Measurements from ENCODE around the gene PIN1.
"Not testable (repeated sequence)": the region's sequence is repeated elsewhere in the genome, so short reads cannot be mapped to it uniquely, and the experiment has no call there.

Gene PIN1

DNA sequence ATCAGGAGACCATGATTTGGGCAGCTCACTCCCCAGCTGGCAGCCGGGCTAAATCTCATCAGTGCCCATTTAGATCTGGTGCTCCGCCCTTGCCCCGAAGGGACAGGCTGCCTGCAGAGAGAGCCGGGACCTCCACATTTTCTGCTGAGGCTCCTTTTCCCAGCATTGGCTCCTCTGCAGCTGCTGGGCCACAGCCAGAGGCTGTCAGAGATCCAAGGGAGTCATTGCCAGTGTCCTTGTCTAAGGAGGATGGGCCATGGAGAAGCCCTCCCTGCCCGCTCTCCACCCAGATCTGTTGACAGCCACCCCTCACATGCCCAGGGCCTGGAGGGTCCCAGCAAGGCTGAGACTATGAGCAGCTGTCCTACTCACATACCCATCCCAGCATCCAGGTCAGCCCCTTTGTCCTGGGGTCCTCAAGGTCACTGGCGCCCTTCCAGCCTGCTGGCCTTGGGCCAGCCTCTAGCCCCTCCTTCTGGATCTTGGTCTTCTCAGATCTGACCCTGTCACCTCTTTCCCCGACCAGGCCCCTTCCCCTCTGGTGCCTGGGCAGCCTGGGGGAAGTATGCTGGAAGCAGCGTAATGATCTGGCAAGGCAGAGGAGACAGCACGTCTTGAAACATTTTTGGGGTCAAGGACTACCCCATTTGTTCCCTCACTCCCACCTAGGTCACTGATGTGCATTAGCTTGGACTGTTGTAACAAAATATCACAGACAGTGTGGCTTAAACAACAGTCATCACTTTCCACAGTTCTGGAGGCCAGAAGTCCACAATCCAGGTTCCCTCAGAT, 7.9 kb downstream of the PIN1 start:
- no peak overlapping the region for H3K4me3 ChIP-seq (ENCODE audit: low read depth, low read length)
- DNase-seq = no peak
- no peak overlapping the region for H3K27ac ChIP-seq
- H3K36me3 ChIP-seq (replicated peaks) = peaks cover 49% of the 10 kb centered on the region
- in situ Hi-C loops (cut with HindIII; ENCODE audit: low pct_ligation_motif_present, low sequenced_read_pairs) = no loop called here
- TF ChIP-seq, protein P1, sequence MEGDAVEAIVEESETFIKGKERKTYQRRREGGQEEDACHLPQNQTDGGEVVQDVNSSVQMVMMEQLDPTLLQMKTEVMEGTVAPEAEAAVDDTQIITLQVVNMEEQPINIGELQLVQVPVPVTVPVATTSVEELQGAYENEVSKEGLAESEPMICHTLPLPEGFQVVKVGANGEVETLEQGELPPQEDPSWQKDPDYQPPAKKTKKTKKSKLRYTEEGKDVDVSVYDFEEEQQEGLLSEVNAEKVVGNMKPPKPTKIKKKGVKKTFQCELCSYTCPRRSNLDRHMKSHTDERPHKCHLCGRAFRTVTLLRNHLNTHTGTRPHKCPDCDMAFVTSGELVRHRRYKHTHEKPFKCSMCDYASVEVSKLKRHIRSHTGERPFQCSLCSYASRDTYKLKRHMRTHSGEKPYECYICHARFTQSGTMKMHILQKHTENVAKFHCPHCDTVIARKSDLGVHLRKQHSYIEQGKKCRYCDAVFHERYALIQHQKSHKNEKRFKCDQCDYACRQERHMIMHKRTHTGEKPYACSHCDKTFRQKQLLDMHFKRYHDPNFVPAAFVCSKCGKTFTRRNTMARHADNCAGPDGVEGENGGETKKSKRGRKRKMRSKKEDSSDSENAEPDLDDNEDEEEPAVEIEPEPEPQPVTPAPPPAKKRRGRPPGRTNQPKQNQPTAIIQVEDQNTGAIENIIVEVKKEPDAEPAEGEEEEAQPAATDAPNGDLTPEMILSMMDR (IDR thresholded peaks at IDR 0.05; ENCODE audit: low read depth, low read length, missing control alignments) = no peak
- H3K27me3 ChIP-seq (replicated peaks) = no peaks in the 10 kb centered on the region

DNA sequence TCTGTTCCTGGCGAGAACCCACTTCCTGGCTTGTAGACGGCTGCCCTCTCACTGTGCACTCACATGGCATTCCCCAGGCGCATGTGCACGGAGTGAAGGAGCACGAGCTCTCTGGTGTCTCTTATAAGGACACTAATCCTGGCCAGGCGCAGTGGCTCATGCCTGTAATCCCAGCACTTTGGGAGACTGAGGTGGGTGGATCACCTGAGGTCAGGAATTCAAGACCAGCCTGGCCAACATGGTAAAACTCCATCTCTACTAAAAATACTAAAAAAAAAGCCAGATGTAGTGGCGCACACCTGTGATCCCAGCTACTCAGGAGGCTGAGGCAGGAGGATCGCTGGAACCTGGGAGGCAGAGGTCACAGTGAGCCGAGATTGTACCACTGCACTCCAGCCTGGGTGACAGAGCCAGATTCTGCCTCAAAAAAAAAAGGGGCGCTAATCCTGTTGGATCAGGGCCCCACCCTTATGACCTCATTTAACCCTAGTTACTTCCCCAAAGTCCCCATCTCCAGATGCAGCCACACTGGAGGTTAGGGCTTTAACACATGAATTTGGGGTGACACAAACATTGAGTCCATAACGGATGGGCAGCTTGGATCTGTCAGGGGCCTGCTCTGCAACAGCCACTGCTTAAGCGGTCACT, 8.6 kb downstream of the PIN1 start:
- H3K4me3 ChIP-seq (ENCODE audit: low read depth, low read length); H3K27me3 ChIP-seq (replicated peaks); H3K27ac ChIP-seq; in situ Hi-C loops (cut with HindIII; ENCODE audit: low pct_ligation_motif_present, low sequenced_read_pairs); DNase-seq: not testable (repeated sequence)
- H3K36me3 ChIP-seq (replicated peaks) = peaks cover 50% of the 10 kb centered on the region

DNA sequence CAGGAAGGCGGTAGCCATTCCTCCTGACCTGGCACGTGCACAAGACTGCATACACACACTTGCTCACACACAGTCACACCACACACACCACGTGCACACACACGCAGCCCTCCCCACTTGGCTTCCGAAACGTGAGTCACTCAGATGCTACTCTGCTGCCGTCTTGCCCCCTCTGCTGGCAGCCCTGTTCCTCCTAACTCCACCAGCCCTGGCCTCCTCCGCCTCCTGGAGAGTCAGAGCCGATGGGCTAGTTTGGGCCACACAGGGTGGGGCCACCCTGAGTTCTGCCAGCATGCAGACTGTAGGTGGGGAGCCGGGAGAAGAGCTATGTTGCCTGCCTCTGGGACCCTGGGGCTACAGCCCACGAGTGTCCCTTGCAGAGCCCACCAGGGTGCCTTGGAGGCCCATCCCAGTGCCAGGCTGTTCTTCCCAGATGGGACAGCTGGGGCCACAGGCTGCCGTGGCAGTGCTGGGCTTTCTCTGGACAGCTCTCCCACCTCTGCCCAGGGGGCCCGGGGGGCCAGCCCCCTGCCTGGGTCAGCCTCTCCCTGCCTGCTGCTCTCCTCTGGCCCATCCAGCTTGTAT, 12.1 kb downstream of the PIN1 start:
- peak overlapping the region; percentile 18 for H3K27ac ChIP-seq
- TF ChIP-seq, protein P1 (IDR thresholded peaks at IDR 0.05; ENCODE audit: low read depth, low read length, missing control alignments) = peak; percentile 95
- no peaks in the 10 kb centered on the region for H3K27me3 ChIP-seq (replicated peaks)
- no peak overlapping the region for H3K4me3 ChIP-seq (ENCODE audit: low read depth, low read length)
- in situ Hi-C loops (cut with HindIII; ENCODE audit: low pct_ligation_motif_present, low sequenced_read_pairs) = no loop called here
- H3K36me3 ChIP-seq (replicated peaks) = peaks cover 32% of the 10 kb centered on the region
- peak; percentile 93 for DNase-seq

DNA sequence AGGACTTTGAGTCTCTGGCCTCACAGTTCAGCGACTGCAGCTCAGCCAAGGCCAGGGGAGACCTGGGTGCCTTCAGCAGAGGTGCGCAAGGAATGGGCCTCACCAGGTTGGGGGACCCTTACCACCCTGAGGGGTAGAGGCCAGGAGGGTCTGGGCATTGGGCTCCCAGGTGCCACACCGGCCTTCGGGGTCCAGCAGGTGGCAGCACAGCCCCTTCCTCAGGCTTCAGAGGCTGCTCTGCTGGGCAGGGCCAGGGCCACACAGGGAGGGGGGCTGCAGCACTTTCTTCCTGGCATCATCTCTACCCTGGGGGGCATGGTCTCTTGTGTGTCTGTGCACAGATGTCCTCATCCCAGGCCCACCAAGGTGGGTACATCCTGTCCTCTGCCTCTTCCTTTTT, 12.9 kb downstream of the PIN1 start:
- in situ Hi-C loops (cut with HindIII; ENCODE audit: low pct_ligation_motif_present, low sequenced_read_pairs) = no loop called here
- no peak overlapping the region for H3K27ac ChIP-seq
- TF ChIP-seq, protein P1 (IDR thresholded peaks at IDR 0.05; ENCODE audit: low read depth, low read length, missing control alignments) = peak; percentile 64
- DNase-seq = no peak
- no peaks in the 10 kb centered on the region for H3K27me3 ChIP-seq (replicated peaks)
- H3K4me3 ChIP-seq (ENCODE audit: low read depth, low read length) = no peak overlapping the region
- H3K36me3 ChIP-seq (replicated peaks) = peaks cover 23% of the 10 kb centered on the region

DNA sequence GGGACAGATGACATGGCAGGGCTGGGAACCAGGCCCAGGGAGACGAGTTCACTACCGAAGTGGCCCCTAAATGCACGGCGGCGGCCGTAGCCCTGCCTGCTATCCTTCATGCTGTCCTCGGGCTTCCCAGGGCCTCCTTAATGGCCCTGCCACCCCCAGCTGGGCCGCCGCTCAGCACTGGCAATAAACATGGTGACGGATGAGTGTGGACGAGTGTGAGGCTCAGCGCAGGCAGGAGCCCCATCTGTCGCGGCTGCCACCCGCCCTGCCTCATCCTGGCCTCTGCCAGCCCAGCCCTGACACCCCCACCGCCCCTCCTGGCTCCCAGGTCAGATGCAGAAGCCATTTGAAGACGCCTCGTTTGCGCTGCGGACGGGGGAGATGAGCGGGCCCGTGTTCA, 13.6 kb downstream of the PIN1 start:
- Histone ChIP-seq H3K4me3 (ENCODE audit: low read depth, low read length) (no peak overlapping the region), H3K27me3 (replicated peaks) (no peaks in the 10 kb centered on the region), H3K36me3 (replicated peaks) (peaks cover 18% of the 10 kb centered on the region), H3K27ac (no peak overlapping the region)
- in situ Hi-C loops (cut with HindIII; ENCODE audit: low pct_ligation_motif_present, low sequenced_read_pairs) = no loop called here
- no peak for DNase-seq
- TF ChIP-seq, protein P1 (IDR thresholded peaks at IDR 0.05; ENCODE audit: low read depth, low read length, missing control alignments) = no peak

DNA sequence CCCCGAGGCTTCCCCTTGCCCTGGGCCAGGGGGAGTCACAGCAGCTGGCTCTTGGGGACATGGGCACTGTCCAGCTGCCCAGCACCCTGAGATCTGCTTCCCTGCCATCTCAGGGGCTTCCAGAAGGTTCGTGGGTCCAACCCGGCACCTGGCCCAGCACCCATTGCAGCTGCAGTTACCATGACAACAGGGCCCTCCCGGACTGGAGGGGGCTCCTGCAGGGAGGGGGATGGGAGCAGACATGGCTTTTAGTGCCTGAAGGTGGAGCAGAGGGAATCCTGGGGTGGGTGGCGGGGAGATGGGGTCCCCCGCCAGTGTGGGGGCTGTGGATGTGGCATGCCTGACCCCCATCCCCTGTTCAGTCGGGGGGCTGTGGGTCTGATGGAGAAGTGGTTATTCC, 14.7 kb downstream of the PIN1 start:
- Histone ChIP-seq H3K4me3 (ENCODE audit: low read depth, low read length) (no peak overlapping the region), H3K27ac (no peak overlapping the region), H3K27me3 (replicated peaks) (no peaks in the 10 kb centered on the region), H3K36me3 (replicated peaks) (peaks cover 11% of the 10 kb centered on the region)
- TF ChIP-seq, protein P1 (IDR thresholded peaks at IDR 0.05; ENCODE audit: low read depth, low read length, missing control alignments) = no peak
- in situ Hi-C loops (cut with HindIII; ENCODE audit: low pct_ligation_motif_present, low sequenced_read_pairs) = no loop called here
- DNase-seq = no peak

Measured in brain microvascular endothelial cell (primary cell).